GM21447 (cell line): ENCODE results near the gene TXNIP.
A peak's percentile ranks its signal among the peaks of the same experiment; 100 is the strongest.

Experiments
- ATAC-seq: cut with Tn5 transposase; IDR thresholded peaks from one replicate; pipeline ENCODE4 v1.9.1; 2021; ENCODE audit not compliant: unreplicated experiment

Gene TXNIP

GRCh38 chr1:145964328-145965118, 31.9 kb downstream of the TXNIP start, which contains the start of the genes ANKRD34A and POLR3GL:
ANKRD34A (minus strand) TSS chr1:145964575; CDS start chr1:145961759, 2,816 bp downstream.
POLR3GL (plus strand) TSS chr1:145964690; CDS start chr1:145974866, 10,176 bp downstream.
- peak; percentile 83 for ATAC-seq

GRCh38 chr1:145963265-145964019, 32.9 kb downstream of the TXNIP start:
- ATAC-seq: no peak

- ATAC-seq: no peak
Measured at GRCh38 chr1:145962157-145963102, 33.9 kb downstream of the TXNIP start.

GRCh38 chr1:145961425-145962156, 34.8 kb downstream of the TXNIP start:
- ATAC-seq: no peak

GRCh38 chr1:145961109-145961424, 35.3 kb downstream of the TXNIP start:
- no peak for ATAC-seq

GRCh38 chr1:145960468-145961108, 35.8 kb downstream of the TXNIP start:
- no peak for ATAC-seq

GRCh38 chr1:145959957-145960467, 36.4 kb downstream of the TXNIP start:
- no peak for ATAC-seq

GRCh38 chr1:145959333-145959732, 37.0 kb downstream of the TXNIP start:
- no peak for ATAC-seq

- no peak for ATAC-seq
Measured at GRCh38 chr1:145958734-145959133, 37.6 kb downstream of the TXNIP start.

- peak; percentile 84 for ATAC-seq
Measured at GRCh38 chr1:145957443-145958319, 38.7 kb downstream of the TXNIP start, which contains the start of gene LIX1L. LIX1L (minus strand) TSS chr1:145958017; CDS start chr1:145957927, 90 bp downstream.

- no peak for ATAC-seq
Measured at GRCh38 chr1:145956781-145957442, 39.5 kb downstream of the TXNIP start.

- no peak for ATAC-seq
Measured at GRCh38 chr1:145956361-145956760, 40.0 kb downstream of the TXNIP start.

GRCh38 chr1:145955436-145955835, 40.9 kb downstream of the TXNIP start:
- ATAC-seq: no peak

GRCh38 chr1:145953861-145954260, 42.5 kb downstream of the TXNIP start:
- ATAC-seq: no peak

GRCh38 chr1:145952903-145953302, 43.5 kb downstream of the TXNIP start:
- ATAC-seq: no peak

- ATAC-seq: no peak
Measured at GRCh38 chr1:145951526-145951925, 44.9 kb downstream of the TXNIP start.

GRCh38 chr1:145949219-145949618, 47.2 kb downstream of the TXNIP start:
- ATAC-seq: no peak

- no peak for ATAC-seq
Measured at GRCh38 chr1:145947551-145947950, 48.8 kb downstream of the TXNIP start.
